Stimulated activated CD8-positive, alpha-beta memory T cell treated with anti-CD3 and anti-CD28 coated beads, Interleukin-7, amount 100 ng/mL, for 48 hours (primary cell): ENCODE data around the gene HSPB7.
"Not testable (repeated sequence)": the region's sequence is repeated elsewhere in the genome, so short reads cannot be mapped to it uniquely, and the experiment has no call there.

ENCODE experiments used
- DNase-seq, 2 donors: peaks; one replicate each; pipeline ENCODE4 v3.0.0-alpha.2; 2020; ENCODE audit warnings: low read depth in 1 of 2; ENCODE audit errors: extremely low read depth in 1 of 2

The HSPB7 gene

GRCh38 chr1:16017461-16018303 lies at the start of gene HSPB7:
Gene HSPB7, minus strand, starts transcription at chr1:16018043. Its CDS starts 80 bp downstream, at chr1:16017963.
- DNase-seq: no peak

- no peak for DNase-seq
Measured at GRCh38 chr1:16067127-16067768, 49.4 kb upstream of the HSPB7 start.

GRCh38 chr1:16066245-16066644 lies 48.4 kb upstream of the HSPB7 start:
- DNase-seq: no peak

- DNase-seq: no peak
Measured at GRCh38 chr1:16065269-16065576, 47.4 kb upstream of the HSPB7 start.

- no peak for DNase-seq
Measured at GRCh38 chr1:16064536-16065268, 46.9 kb upstream of the HSPB7 start.

GRCh38 chr1:16063921-16064320 lies 46.1 kb upstream of the HSPB7 start:
- no peak for DNase-seq

GRCh38 chr1:16063226-16063829 lies 45.5 kb upstream of the HSPB7 start:
- DNase-seq: no peak

- DNase-seq: not testable (repeated sequence)
Measured at GRCh38 chr1:16062687-16063075, 44.8 kb upstream of the HSPB7 start.

GRCh38 chr1:16061989-16062686 lies 44.3 kb upstream of the HSPB7 start:
- DNase-seq: not testable (repeated sequence)

GRCh38 chr1:16061266-16061665 lies 43.4 kb upstream of the HSPB7 start:
- DNase-seq: no peak

- DNase-seq: not testable (repeated sequence)
Measured at GRCh38 chr1:16058394-16059120, 40.7 kb upstream of the HSPB7 start.

GRCh38 chr1:16057314-16057915 lies 39.6 kb upstream of the HSPB7 start:
- DNase-seq: not testable (repeated sequence)

- not testable (repeated sequence) for DNase-seq
Measured at GRCh38 chr1:16056521-16056912, 38.7 kb upstream of the HSPB7 start.

GRCh38 chr1:16055613-16056520 lies 38.0 kb upstream of the HSPB7 start:
- DNase-seq: peak; percentile 62 to 84

GRCh38 chr1:16054598-16055540 lies 37.0 kb upstream of the HSPB7 start:
- no peak for DNase-seq

GRCh38 chr1:16053781-16054502 lies 36.1 kb upstream of the HSPB7 start:
- no peak for DNase-seq

- DNase-seq: not testable (repeated sequence)
Measured at GRCh38 chr1:16051949-16052348, 34.1 kb upstream of the HSPB7 start.
